Upper lobe of left lung (tissue), 4 donors: Measurements from ENCODE around the gene B4GALNT4.

Source experiments
- CTCF ChIP-seq, 6 experiments: fragments of 450-650 bp in 4 of 6; fragments of 200-600 bp in 2 of 6; sonication (generic) in 2 of 6; IDR thresholded peaks; one replicate each; pipeline ENCODE4 v1.5.1; 2016 to 2019; ENCODE audit warnings: antibody characterized with exemption in 6 of 6
- EP300 ChIP-seq, 4 donors: sonication (generic); formaldehyde crosslinking; IDR thresholded peaks; one replicate each; pipeline ENCODE4 v1.5.1; 2017; ENCODE audit warnings: antibody characterized with exemption in 4 of 4, control low read depth in 2 of 4
- POLR2A ChIP-seq, 4 donors: fragments of 450-650 bp; IDR thresholded peaks; one replicate each; pipeline ENCODE4 v1.5.1; 2016 to 2017; ENCODE audit warnings: antibody characterized with exemption in 4 of 4, mild to moderate bottlenecking in 2 of 4
- POLR2AphosphoS5 ChIP-seq, 2 donors: sonication (generic); formaldehyde crosslinking; IDR thresholded peaks; one replicate each; pipeline ENCODE4 v1.5.1; 2017; ENCODE audit warnings: antibody characterized with exemption in 2 of 2

DNA sequence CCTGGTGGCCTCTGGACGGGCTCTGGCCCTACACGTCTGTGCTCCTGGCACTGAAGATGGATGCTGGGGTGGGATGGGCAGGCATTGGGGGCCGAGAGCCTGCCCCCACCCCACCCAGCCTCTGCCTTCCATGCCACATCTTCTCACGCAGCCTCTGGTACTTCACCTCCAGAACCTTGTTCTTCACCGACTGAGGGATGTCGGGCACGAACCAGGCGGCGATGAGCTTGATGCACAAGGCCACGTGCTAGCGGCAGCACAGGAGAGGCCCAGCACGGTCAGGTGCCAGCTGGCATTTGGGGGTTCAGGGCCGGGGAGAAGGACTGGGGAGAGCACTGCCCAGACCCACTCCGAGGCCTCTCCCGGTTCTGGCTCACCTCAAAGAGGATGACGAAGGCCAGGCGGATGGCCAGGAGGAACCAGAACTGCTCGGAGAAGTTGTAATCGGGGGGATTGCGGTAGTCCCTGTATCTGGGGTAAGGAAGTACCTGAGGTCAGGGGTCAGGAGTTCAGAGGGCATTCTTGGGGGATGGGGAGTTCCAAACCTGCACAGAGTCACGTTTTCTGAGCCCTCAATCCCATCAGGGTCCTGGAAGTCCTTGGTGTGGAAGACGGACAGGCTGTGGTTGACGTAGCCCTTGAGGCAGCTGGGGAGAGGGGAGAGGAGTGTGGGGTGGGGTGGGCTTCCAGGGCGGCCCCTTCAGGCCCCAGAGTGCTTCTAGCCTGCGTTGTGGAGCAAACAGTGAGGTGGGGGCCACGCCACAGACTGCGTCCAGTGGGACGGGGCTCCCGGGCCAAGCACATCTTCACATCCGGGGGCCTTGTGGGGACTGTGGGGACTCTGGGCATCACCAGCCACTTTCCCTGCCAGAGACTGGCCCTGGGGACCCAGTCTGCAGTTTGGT lies 49.3 kb downstream of the B4GALNT4 start:
- TF ChIP-seq POLR2AphosphoS5 (IDR thresholded peaks at IDR 0.05) (no peak), CTCF (IDR thresholded peaks at IDR 0.05) (no peak), POLR2A (IDR thresholded peaks at IDR 0.05) (no peak), EP300 (IDR thresholded peaks at IDR 0.05) (no peak)
